Tibial nerve (tissue), 4 donors: ENCODE data around the gene PIK3CA. TPM values are rescaled to one million over a fixed set of nuclear protein-coding genes. Genes with fewer than 3 reads are reported as not detected.

Experiments used
- DNase-seq, 2 donors: peaks; one replicate each; pipeline ENCODE4 v3.0.0-alpha.2; 2019; ENCODE audit warnings: low spot score in 2 of 2
- H3K27ac ChIP-seq, 4 donors: fragments of 200-600 bp; sonication (generic) in 3 of 4; one replicate each; pipeline ENCODE4 v1.5.1; 2017 to 2019; ENCODE audit warnings: mild to moderate bottlenecking in 1 of 4
- H3K27me3 ChIP-seq, 2 donors: fragments of 200-600 bp; sonication (generic) in 1 of 2; one replicate each; pipeline versions ENCODE4 v1.5.1 to v1.6.0; 2017 to 2019
- H3K36me3 ChIP-seq, 3 donors: fragments of 200-600 bp; sonication (generic); one replicate each; pipeline ENCODE4 v1.5.1; 2018 to 2019
- H3K4me1 ChIP-seq, 4 donors: fragments of 200-600 bp; sonication (generic) in 3 of 4; one replicate each; pipeline ENCODE4 v1.5.1; 2017 to 2019
- H3K4me3 ChIP-seq, 4 donors: fragments of 200-600 bp; sonication (generic) in 3 of 4; one replicate each; pipeline ENCODE4 v1.5.1; 2017 to 2019; ENCODE audit warnings: mild to moderate bottlenecking in 1 of 4, moderate library complexity in 1 of 4
- H3K9me3 ChIP-seq, 4 donors: fragments of 200-600 bp; sonication (generic) in 3 of 4; one replicate each; pipeline ENCODE4 v1.5.1; 2017 to 2019
- EP300 ChIP-seq, 2 donors: sonication (generic); formaldehyde crosslinking; IDR thresholded peaks; one replicate each; pipeline ENCODE4 v1.6.1; 2017; ENCODE audit warnings: antibody characterized with exemption in 2 of 2, mild to moderate bottlenecking in 1 of 2
- POLR2A ChIP-seq, 2 donors: fragments of 450-650 bp; IDR thresholded peaks; one replicate each; pipeline ENCODE4 v1.6.1; 2017; ENCODE audit warnings: antibody characterized with exemption in 2 of 2, mild to moderate bottlenecking in 2 of 2, moderate library complexity in 2 of 2
- WGBS, 2 donors: methylation state at CpG; one replicate each; pipeline ENCODE4 v1.1.5; 2018; 5-methylcytosine and 5-hydroxymethylcytosine counted together
- total RNA-seq, 4 donors: library from RNA; depleted of rRNA; stranded (reverse); fragments of >200 nt; gene quantifications; one replicate each; pipeline ENCODE4 v1.1.0, GENCODE V29; 2016
- TF ChIP-seq, protein P1 (sequence below), 5 experiments: fragments of 200-600 bp in 3 of 5; fragments of 450-650 bp in 2 of 5; sonication (generic) in 3 of 5; IDR thresholded peaks; one replicate each; pipeline ENCODE4 v1.5.1; 2016 to 2019; ENCODE audit warnings: antibody characterized with exemption in 5 of 5, mild to moderate bottlenecking in 3 of 5, moderate library complexity in 2 of 5

Gene PIK3CA
- total RNA-seq, 4 donors from 2014 or later, result 30.0 to 45.2 (median 39.1) TPM

DNA sequence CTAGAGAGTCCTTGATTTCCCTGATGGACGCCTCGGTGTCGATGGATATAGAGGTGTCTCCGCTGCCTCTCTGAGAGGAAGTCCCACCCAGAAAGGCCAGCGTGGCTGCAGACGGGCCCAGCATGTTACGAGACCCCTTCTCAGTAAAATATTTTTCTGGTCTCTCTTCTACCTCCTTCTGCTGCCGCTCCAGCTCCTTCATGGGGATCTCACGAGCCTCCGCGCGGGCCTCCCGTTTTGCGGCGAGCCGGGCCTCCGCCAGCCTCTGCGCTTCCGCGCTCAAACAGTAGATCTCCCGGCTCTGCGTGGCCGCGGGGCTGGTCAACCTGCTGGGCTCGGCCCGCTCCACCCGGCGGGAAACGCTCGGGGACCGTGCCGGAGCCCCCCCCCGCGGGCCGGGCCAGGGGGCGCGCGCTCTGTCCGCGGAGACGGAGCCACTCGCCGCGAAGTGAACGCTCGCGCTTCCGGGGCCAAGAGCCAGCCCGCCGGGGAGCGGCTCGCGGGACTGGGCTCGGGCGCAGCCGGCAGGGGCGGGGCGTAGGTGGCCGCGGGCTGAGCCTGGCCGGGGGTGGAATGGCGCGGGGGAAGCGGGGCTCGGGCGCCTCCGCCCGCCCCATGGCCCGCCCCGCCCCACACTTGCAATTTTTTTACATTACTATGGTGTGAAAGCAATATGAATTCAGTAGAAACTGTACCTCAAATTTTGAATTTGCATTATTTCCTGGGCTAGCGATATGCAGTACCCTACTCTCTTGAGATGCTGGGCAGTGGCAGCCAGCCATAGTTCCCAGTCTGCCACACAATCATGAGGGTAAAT is 113.0 kb downstream of the PIK3CA start:
- no peaks in the 10 kb centered on the region for H3K27me3 ChIP-seq
- no peak for TF ChIP-seq POLR2A (IDR thresholded peaks at IDR 0.05)
- TF ChIP-seq, protein P1, sequence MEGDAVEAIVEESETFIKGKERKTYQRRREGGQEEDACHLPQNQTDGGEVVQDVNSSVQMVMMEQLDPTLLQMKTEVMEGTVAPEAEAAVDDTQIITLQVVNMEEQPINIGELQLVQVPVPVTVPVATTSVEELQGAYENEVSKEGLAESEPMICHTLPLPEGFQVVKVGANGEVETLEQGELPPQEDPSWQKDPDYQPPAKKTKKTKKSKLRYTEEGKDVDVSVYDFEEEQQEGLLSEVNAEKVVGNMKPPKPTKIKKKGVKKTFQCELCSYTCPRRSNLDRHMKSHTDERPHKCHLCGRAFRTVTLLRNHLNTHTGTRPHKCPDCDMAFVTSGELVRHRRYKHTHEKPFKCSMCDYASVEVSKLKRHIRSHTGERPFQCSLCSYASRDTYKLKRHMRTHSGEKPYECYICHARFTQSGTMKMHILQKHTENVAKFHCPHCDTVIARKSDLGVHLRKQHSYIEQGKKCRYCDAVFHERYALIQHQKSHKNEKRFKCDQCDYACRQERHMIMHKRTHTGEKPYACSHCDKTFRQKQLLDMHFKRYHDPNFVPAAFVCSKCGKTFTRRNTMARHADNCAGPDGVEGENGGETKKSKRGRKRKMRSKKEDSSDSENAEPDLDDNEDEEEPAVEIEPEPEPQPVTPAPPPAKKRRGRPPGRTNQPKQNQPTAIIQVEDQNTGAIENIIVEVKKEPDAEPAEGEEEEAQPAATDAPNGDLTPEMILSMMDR (IDR thresholded peaks at IDR 0.05), result peak in 1 of 5 experiments; percentile 17
- TF ChIP-seq EP300 (IDR thresholded peaks at IDR 0.05), result no peak
- H3K9me3 ChIP-seq, result peaks cover 0 to 20% (median 0%) of the 10 kb centered on the region in 4 donors
- H3K36me3 ChIP-seq, result no peaks in the 10 kb centered on the region
- DNase-seq, result peak; percentile 16 to 37
- 9 to 18% methylated on average over 38 to 71 of the region's 71 CpGs for WGBS, 2 donors
- peaks cover 0 to 10% (median 0%) of the 10 kb centered on the region in 4 donors for H3K4me1 ChIP-seq
- H3K27ac ChIP-seq, result peak overlapping the region in 3 of 4 donors; percentile 73 to 76 (median 75)
- peak overlapping the region; percentile 46 to 67 (median 64) for H3K4me3 ChIP-seq

DNA sequence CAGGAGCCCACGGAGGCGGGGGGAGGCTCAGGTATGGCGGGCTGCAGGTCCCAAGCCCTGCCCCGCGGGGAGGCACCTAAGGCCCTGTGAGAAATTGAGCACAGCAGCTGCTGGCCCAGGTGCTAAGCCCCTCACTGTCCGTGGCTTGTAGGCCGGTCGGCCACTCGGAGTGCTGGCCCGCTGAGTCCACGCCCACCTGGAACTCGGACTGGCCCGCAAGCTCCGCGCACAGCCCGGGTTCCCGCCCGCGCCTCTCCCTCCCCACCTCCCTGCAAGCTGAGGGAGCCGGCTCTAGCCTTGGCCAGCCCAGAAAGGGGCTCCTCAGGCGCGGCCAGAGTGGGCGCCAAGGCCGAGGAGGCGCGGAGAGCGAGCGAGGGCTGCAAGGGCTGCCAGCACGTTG is 115.0 kb downstream of the PIK3CA start:
- H3K9me3 ChIP-seq, result peaks cover 0 to 20% (median 0%) of the 10 kb centered on the region in 4 donors
- H3K36me3 ChIP-seq, result no peaks in the 10 kb centered on the region
- H3K4me1 ChIP-seq, result peaks cover 0 to 10% (median 0%) of the 10 kb centered on the region in 4 donors
- TF ChIP-seq, protein P1 (IDR thresholded peaks at IDR 0.05), result no peak
- no peak for TF ChIP-seq POLR2A (IDR thresholded peaks at IDR 0.05)
- TF ChIP-seq EP300 (IDR thresholded peaks at IDR 0.05), result no peak
- H3K27ac ChIP-seq, result no peak overlapping the region
- no peak for DNase-seq
- H3K4me3 ChIP-seq, result no peak overlapping the region
- H3K27me3 ChIP-seq, result no peaks in the 10 kb centered on the region
- WGBS, 2 donors, result 94 to 96% methylated on average over 24 to 29 of the region's 29 CpGs

DNA sequence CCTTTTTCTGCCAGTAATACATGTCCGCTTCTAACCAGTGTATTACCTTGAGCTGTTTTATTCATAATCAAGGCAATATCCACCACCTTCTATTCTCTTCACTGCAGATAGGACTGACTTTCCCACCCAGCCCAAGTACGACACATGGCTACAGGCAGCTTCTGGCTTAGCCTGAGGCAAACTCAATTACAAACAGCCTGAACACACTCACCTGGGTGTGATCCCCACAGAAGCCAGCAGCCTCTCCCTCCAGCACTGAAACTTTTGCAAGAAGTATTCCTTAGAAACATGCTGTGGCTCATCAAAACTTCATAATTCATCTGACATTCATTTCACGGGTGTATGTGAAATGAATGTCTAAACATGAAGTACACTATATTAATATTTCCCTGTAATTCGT is 116.3 kb downstream of the PIK3CA start:
- Histone ChIP-seq H3K9me3 (peaks cover 0 to 10% (median 0%) of the 10 kb centered on the region in 4 donors), H3K27ac (no peak overlapping the region), H3K4me3 (no peak overlapping the region), H3K27me3 (no peaks in the 10 kb centered on the region), H3K4me1 (peaks cover 0 to 10% (median 2%) of the 10 kb centered on the region in 4 donors), H3K36me3 (no peaks in the 10 kb centered on the region)
- WGBS, 2 donors, result 55 to 56% methylated on average over 4 of the region's 4 CpGs
- TF ChIP-seq, protein P1 (IDR thresholded peaks at IDR 0.05), result no peak
- TF ChIP-seq POLR2A (IDR thresholded peaks at IDR 0.05), result no peak
- TF ChIP-seq EP300 (IDR thresholded peaks at IDR 0.05), result no peak
- DNase-seq, result no peak

DNA sequence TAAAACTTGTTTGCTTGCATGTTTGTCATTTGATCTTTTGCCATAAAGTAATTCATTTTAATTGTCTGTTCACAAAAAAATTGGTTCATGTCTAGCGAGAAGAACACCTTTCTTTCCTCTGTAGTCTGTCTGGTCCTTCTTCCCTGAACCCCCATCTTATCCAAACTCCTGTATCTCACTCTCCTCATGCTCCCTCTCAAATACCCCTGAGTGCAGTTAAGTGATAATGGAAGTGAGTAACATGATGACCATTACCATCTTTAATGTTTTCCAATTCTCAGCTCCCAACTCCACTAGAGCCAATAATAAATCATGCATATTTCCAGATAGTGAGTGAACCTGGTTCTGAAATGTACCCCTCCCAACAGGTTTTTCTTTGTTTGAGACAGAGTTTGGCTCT is 116.9 kb downstream of the PIK3CA start:
- Histone ChIP-seq H3K4me1 (peaks cover 0 to 10% (median 2%) of the 10 kb centered on the region in 4 donors), H3K36me3 (no peaks in the 10 kb centered on the region), H3K9me3 (peaks cover 0 to 4% (median 0%) of the 10 kb centered on the region in 4 donors), H3K27ac (no peak overlapping the region), H3K27me3 (no peaks in the 10 kb centered on the region), H3K4me3 (no peak overlapping the region)
- TF ChIP-seq, protein P1 (IDR thresholded peaks at IDR 0.05), result no peak
- TF ChIP-seq POLR2A (IDR thresholded peaks at IDR 0.05) (no peak), EP300 (IDR thresholded peaks at IDR 0.05) (no peak)
- no peak for DNase-seq
- 85 to 93% methylated on average over 1 of the region's 1 CpG for WGBS, 2 donors

DNA sequence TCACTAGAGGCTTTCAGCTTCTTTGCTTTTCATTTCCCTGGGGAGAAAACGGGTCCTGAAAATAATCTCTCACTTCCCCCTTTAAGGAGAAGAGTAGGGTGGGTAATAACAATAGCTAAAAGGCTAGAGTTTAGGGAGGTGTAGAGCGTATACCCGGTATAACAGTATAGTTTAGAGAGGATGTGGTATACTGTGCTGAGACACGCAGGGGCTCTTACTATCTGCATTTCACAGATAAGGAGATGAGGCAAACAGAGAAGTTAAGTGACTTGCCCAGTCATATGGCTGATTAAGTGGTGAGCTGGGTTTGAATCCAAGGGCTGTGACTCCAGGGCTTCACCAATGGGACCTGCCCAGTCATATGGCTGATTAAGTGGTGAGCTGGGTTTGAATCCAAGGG is 117.7 kb downstream of the PIK3CA start:
- Histone ChIP-seq H3K36me3 (no peaks in the 10 kb centered on the region), H3K4me1 (peaks cover 0 to 10% (median 2%) of the 10 kb centered on the region in 4 donors), H3K27ac (no peak overlapping the region), H3K9me3 (no peaks in the 10 kb centered on the region), H3K27me3 (no peaks in the 10 kb centered on the region), H3K4me3 (no peak overlapping the region)
- WGBS, 2 donors, result 76 to 92% methylated on average over 4 of the region's 4 CpGs
- no peak for DNase-seq
- TF ChIP-seq POLR2A (IDR thresholded peaks at IDR 0.05), result no peak
- TF ChIP-seq EP300 (IDR thresholded peaks at IDR 0.05), result no peak
